HG02571 (cell line): ENCODE data around the gene INTS11.

Experiments used
- ATAC-seq: cut with Tn5 transposase; IDR thresholded peaks from one replicate; pipeline ENCODE4 v1.9.1; 2021; ENCODE audit warnings: mild to moderate bottlenecking, moderate library complexity; ENCODE audit not compliant: unreplicated experiment

Gene INTS11

GRCh38 chr1:1303736-1304135 lies 20.7 kb downstream of the INTS11 start:
- ATAC-seq = no peak

- ATAC-seq = no peak
Measured at GRCh38 chr1:1302951-1303509, 21.4 kb downstream of the INTS11 start.

- no peak for ATAC-seq
Measured at GRCh38 chr1:1302006-1302430, 22.4 kb downstream of the INTS11 start.

GRCh38 chr1:1300352-1300739 lies 24.1 kb downstream of the INTS11 start:
- no peak for ATAC-seq

- ATAC-seq = no peak
Measured at GRCh38 chr1:1299686-1300351, 24.6 kb downstream of the INTS11 start.

GRCh38 chr1:1298861-1299685 lies 25.4 kb downstream of the INTS11 start:
- ATAC-seq = no peak

GRCh38 chr1:1297802-1298424 lies 26.5 kb downstream of the INTS11 start:
- ATAC-seq = no peak

GRCh38 chr1:1296070-1297061 lies 28.1 kb downstream of the INTS11 start:
- ATAC-seq = no peak

- ATAC-seq = no peak
Measured at GRCh38 chr1:1295154-1295923, 29.1 kb downstream of the INTS11 start.

- ATAC-seq = no peak
Measured at GRCh38 chr1:1294250-1294890, 30.1 kb downstream of the INTS11 start.

- ATAC-seq = no peak
Measured at GRCh38 chr1:1293263-1294249, 30.9 kb downstream of the INTS11 start.

GRCh38 chr1:1292851-1293250 lies 31.6 kb downstream of the INTS11 start:
- ATAC-seq = no peak

GRCh38 chr1:1292442-1292779 lies 32.0 kb downstream of the INTS11 start:
- no peak for ATAC-seq

- ATAC-seq = no peak
Measured at GRCh38 chr1:1291548-1292441, 32.7 kb downstream of the INTS11 start.

GRCh38 chr1:1291023-1291528 lies 33.4 kb downstream of the INTS11 start:
- no peak for ATAC-seq

- no peak for ATAC-seq
Measured at GRCh38 chr1:1290238-1290731, 34.2 kb downstream of the INTS11 start.
